HEK293 (cell line): Measurements from ENCODE around the gene STOML1.

ENCODE experiments used
- CTCF ChIA-PET: fragments of 350-600 bp; formaldehyde crosslinking; extraction: SDS; loops from one replicate; lab custom pipeline; 2021; ENCODE audit warnings: antibody characterized with exemption; lab: Yijun Ruan, JAX
- POLR2A ChIA-PET: fragments of 300-600 bp; formaldehyde crosslinking; extraction: SDS; loops from one replicate; lab custom pipeline; 2020; ENCODE audit warnings: antibody characterized with exemption, inconsistent platforms; lab: Yijun Ruan, JAX
- H3K27ac ChIP-seq: fragments of 200-500 bp; sonication (Bioruptor generic); 2 replicates; pipeline ENCODE4 v1.5.1; 2014; ENCODE audit warnings: low read depth, low read length, control low read depth, inconsistent platforms; ENCODE audit errors: extremely low read depth
- H3K36me3 ChIP-seq, 2 experiments: fragments of 200-500 bp in 1 of 2; sonication (Bioruptor generic) in 1 of 2; 1 replicate in 1 of 2; 2 replicates in 1 of 2; pipeline ENCODE4 v1.5.1; 2014 to 2017; ENCODE audit warnings: inconsistent platforms in 2 of 2, low read length in 2 of 2; ENCODE audit not compliant: control insufficient read depth in 2 of 2, insufficient read depth in 1 of 2
- H3K4me1 ChIP-seq: fragments of 200-500 bp; sonication (Bioruptor generic); 2 replicates; pipeline ENCODE4 v1.5.1; 2014; ENCODE audit warnings: mild to moderate bottlenecking, low read length, inconsistent platforms; ENCODE audit not compliant: control insufficient read depth, insufficient read depth
- H3K4me3 ChIP-seq: 2 replicates; pipeline ENCODE4 v1.5.1; 2011; ENCODE audit warnings: low read depth, mild to moderate bottlenecking, control low read depth, low read length, moderate library complexity
- H3K9me3 ChIP-seq: fragments of 200-500 bp; sonication (Bioruptor generic); 2 replicates; pipeline ENCODE4 v1.5.1; 2014; ENCODE audit warnings: low read depth, low read length, inconsistent platforms; ENCODE audit not compliant: control insufficient read depth, insufficient read depth
- KLF10 ChIP-seq: fragments of 450-650 bp; IDR thresholded peaks from 2 replicates; pipeline ENCODE4 v1.5.1; 2018; ENCODE audit warnings: missing biosample characterization, mild to moderate bottlenecking, missing genetic modification characterization
- KLF8 ChIP-seq: fragments of 450-650 bp; formaldehyde crosslinking; IDR thresholded peaks from 2 replicates; pipeline ENCODE4 v1.5.1; 2016; ENCODE audit warnings: missing biosample characterization, missing genetic modification characterization
- OSR2 ChIP-seq: fragments of 450-650 bp; formaldehyde crosslinking; IDR thresholded peaks from 2 replicates; pipeline ENCODE4 v1.5.1; 2016; ENCODE audit warnings: missing biosample characterization, missing genetic modification characterization
- PRDM1 ChIP-seq: fragments of 450-650 bp; formaldehyde crosslinking; IDR thresholded peaks from 2 replicates; pipeline ENCODE4; 2016; ENCODE audit warnings: missing biosample characterization, missing genetic modification characterization
- SCRT1 ChIP-seq: fragments of 450-650 bp; formaldehyde crosslinking; IDR thresholded peaks from 2 replicates; pipeline ENCODE4 v1.5.1; 2016; ENCODE audit warnings: missing biosample characterization, missing genetic modification characterization, borderline replicate concordance
- YY2 ChIP-seq: fragments of 450-650 bp; formaldehyde crosslinking; IDR thresholded peaks from 2 replicates; pipeline ENCODE4 v1.5.1; 2016; ENCODE audit warnings: missing biosample characterization, missing genetic modification characterization
- ZBTB48 ChIP-seq: fragments of 450-650 bp; formaldehyde crosslinking; IDR thresholded peaks from 2 replicates; pipeline ENCODE4 v1.5.1; 2016; ENCODE audit warnings: missing biosample characterization, missing genetic modification characterization
- ZFP37 ChIP-seq: fragments of 450-650 bp; formaldehyde crosslinking; IDR thresholded peaks from 2 replicates; pipeline ENCODE4 v1.5.1; 2016; ENCODE audit warnings: missing biosample characterization, missing genetic modification characterization
- ZNF10 ChIP-seq: fragments of 450-650 bp; formaldehyde crosslinking; IDR thresholded peaks from 2 replicates; pipeline ENCODE4 v1.5.1; 2017; ENCODE audit warnings: missing biosample characterization, missing genetic modification characterization
- ZNF121 ChIP-seq: fragments of 450-650 bp; formaldehyde crosslinking; IDR thresholded peaks from 2 replicates; pipeline ENCODE4 v1.5.1; 2016; ENCODE audit warnings: missing biosample characterization, missing genetic modification characterization
- ZNF138 ChIP-seq: fragments of 450-650 bp; formaldehyde crosslinking; IDR thresholded peaks from 2 replicates; pipeline ENCODE4 v1.5.1; 2016; ENCODE audit warnings: missing biosample characterization, missing genetic modification characterization, borderline replicate concordance
- ZNF16 ChIP-seq: fragments of 450-650 bp; formaldehyde crosslinking; IDR thresholded peaks from 2 replicates; pipeline ENCODE4 v1.5.1; 2016; ENCODE audit warnings: low read depth, missing biosample characterization, missing genetic modification characterization
- ZNF2 ChIP-seq: fragments of 450-650 bp; formaldehyde crosslinking; IDR thresholded peaks from 2 replicates; pipeline ENCODE4 v1.5.1; 2016; ENCODE audit warnings: missing biosample characterization, missing genetic modification characterization
- ZNF596 ChIP-seq: fragments of 450-650 bp; IDR thresholded peaks from 2 replicates; pipeline ENCODE4 v1.5.0; 2018; ENCODE audit warnings: missing biosample characterization, mild to moderate bottlenecking, missing genetic modification characterization, moderate library complexity
- ZNF677 ChIP-seq: fragments of 450-650 bp; IDR thresholded peaks from 2 replicates; pipeline ENCODE4 v1.5.0; 2018; ENCODE audit warnings: missing biosample characterization, mild to moderate bottlenecking, missing genetic modification characterization, moderate library complexity
- TF ChIP-seq, protein P1 (sequence below): fragments of 450-650 bp; formaldehyde crosslinking; IDR thresholded peaks from 2 replicates; pipeline ENCODE4 v1.5.1; 2016; ENCODE audit warnings: missing biosample characterization, missing genetic modification characterization
- TF ChIP-seq, protein P2 (sequence below): fragments of 450-650 bp; formaldehyde crosslinking; IDR thresholded peaks from 2 replicates; pipeline ENCODE4 v1.5.1; 2016; ENCODE audit warnings: missing biosample characterization, missing genetic modification characterization
- TF ChIP-seq, protein P3 (sequence below): fragments of 450-650 bp; formaldehyde crosslinking; IDR thresholded peaks from 2 replicates; pipeline ENCODE4 v1.5.1; 2016; ENCODE audit warnings: missing biosample characterization, missing genetic modification characterization
- TF ChIP-seq, protein P4 (sequence below): fragments of 450-650 bp; formaldehyde crosslinking; IDR thresholded peaks from 2 replicates; pipeline ENCODE4 v1.5.1; 2017; ENCODE audit warnings: missing biosample characterization, missing genetic modification characterization

Gene STOML1

DNA sequence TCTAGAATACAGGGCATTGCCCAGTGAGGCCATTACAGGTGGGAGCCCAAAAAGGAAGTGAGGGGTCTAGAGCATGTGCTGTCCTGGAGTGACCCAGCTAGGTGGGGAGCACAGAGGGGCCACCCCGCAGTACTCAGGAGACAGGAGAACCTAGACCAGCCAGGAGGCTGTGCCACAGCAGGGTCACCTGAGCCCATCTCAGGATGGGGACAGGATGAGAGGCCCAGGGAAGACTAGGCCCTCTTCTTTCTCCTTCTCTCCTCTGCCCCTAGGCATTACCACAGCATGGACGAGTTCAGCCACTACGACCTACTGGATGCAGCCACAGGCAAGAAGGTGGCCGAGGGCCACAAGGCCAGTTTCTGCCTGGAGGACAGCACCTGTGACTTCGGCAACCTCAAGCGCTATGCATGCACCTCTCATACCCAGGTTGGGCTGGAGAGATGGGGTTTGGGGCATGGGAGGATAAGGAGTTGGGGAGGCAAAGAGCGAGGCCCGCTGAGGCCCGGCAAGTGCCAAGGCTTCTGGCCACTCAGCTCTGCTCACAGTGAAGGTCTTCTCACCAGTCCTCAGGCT, 45.2 kb downstream of the STOML1 start:
- Histone ChIP-seq H3K36me3 (peaks cover 0 to 2% of the 10 kb centered on the region in 2 experiments; a peak in 1 of 3 replicates), H3K4me3 (no peak overlapping the region), H3K4me1 (peaks cover 6% of the 10 kb centered on the region; the same call in 1 of the 2 replicates), H3K9me3 (no peaks in the 10 kb centered on the region)
- ChIA-PET CTCF (interaction anchor here (0.7 to 1.3 kb wide), 2 partner anchors 17 to 50 kb away, joined by 3 read pairs; no protein-coding TSS in a partner anchor), POLR2A (no interaction called here)
- no peak for TF ChIP-seq SCRT1 (tag by site-specific recombination)
- TF ChIP-seq, protein P1, sequence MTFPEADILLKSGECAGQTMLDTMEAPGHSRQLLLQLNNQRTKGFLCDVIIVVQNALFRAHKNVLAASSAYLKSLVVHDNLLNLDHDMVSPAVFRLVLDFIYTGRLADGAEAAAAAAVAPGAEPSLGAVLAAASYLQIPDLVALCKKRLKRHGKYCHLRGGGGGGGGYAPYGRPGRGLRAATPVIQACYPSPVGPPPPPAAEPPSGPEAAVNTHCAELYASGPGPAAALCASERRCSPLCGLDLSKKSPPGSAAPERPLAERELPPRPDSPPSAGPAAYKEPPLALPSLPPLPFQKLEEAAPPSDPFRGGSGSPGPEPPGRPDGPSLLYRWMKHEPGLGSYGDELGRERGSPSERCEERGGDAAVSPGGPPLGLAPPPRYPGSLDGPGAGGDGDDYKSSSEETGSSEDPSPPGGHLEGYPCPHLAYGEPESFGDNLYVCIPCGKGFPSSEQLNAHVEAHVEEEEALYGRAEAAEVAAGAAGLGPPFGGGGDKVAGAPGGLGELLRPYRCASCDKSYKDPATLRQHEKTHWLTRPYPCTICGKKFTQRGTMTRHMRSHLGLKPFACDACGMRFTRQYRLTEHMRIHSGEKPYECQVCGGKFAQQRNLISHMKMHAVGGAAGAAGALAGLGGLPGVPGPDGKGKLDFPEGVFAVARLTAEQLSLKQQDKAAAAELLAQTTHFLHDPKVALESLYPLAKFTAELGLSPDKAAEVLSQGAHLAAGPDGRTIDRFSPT (tag by site-specific recombination): no peak
- TF ChIP-seq OSR2 (tag by site-specific recombination): no peak
- TF ChIP-seq KLF10 (tag by site-specific recombination): no peak
- TF ChIP-seq, protein P2, sequence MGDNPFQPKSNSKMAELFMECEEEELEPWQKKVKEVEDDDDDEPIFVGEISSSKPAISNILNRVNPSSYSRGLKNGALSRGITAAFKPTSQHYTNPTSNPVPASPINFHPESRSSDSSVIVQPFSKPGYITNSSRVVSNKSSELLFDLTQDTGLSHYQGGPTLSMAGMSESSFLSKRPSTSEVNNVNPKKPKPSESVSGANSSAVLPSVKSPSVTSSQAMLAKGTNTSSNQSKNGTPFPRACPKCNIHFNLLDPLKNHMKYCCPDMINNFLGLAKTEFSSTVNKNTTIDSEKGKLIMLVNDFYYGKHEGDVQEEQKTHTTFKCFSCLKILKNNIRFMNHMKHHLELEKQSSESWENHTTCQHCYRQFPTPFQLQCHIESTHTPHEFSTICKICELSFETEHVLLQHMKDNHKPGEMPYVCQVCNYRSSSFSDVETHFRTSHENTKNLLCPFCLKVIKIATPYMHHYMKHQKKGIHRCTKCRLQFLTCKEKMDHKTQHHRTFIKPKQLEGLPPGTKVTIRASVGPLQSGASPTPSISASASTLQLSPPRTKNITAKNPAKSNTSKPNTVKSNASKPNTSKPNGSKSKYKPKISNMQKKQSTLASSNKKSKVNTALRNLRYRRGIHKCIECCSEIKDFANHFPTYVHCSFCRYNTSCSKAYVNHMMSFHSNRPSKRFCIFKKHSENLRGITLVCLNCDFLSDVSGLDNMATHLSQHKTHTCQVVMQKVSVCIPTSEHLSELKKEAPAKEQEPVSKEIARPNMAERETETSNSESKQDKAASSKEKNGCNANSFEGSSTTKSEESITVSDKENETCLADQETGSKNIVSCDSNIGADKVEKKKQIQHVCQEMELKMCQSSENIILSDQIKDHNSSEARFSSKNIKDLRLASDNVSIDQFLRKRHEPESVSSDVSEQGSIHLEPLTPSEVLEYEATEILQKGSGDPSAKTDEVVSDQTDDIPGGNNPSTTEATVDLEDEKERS: no peak
- no peak for TF ChIP-seq ZNF16
- TF ChIP-seq YY2: no peak
- no peak for TF ChIP-seq ZNF138 (tag by site-specific recombination)
- no peak for TF ChIP-seq ZNF121
- no peak for TF ChIP-seq ZFP37
- TF ChIP-seq ZNF10 (tag by site-specific recombination): no peak
- TF ChIP-seq KLF8 (tag by site-specific recombination): no peak
- TF ChIP-seq, protein P3, sequence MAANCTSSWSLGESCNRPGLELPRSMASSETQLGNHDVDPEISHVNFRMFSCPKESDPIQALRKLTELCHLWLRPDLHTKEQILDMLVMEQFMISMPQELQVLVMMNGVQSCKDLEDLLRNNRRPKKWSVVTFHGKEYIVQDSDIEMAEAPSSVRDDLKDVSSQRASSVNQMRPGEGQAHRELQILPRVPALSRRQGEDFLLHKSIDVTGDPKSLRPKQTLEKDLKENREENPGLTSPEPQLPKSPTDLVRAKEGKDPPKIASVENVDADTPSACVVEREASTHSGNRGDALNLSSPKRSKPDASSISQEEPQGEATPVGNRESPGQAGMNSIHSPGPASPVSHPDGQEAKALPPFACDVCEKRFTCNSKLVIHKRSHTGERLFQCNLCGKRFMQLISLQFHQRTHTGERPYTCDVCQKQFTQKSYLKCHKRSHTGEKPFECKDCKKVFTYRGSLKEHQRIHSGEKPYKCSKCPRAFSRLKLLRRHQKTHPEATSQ (tag by site-specific recombination): no peak
- TF ChIP-seq, protein P4, sequence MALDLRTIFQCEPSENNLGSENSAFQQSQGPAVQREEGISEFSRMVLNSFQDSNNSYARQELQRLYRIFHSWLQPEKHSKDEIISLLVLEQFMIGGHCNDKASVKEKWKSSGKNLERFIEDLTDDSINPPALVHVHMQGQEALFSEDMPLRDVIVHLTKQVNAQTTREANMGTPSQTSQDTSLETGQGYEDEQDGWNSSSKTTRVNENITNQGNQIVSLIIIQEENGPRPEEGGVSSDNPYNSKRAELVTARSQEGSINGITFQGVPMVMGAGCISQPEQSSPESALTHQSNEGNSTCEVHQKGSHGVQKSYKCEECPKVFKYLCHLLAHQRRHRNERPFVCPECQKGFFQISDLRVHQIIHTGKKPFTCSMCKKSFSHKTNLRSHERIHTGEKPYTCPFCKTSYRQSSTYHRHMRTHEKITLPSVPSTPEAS (tag by site-specific recombination): no peak
- no peak for TF ChIP-seq PRDM1 (tag by site-specific recombination)
- no peak for TF ChIP-seq ZNF677 (tag by site-specific recombination)
- no peak for TF ChIP-seq ZNF596 (tag by site-specific recombination)
- no peak for TF ChIP-seq ZNF2 (tag by site-specific recombination)
- no peak for TF ChIP-seq ZBTB48 (tag by site-specific recombination)
- TF ChIP-seq, all 188 proteins: peak for 0
- no peak overlapping the region for H3K27ac ChIP-seq
